ENCODE data around the gene MTHFR. TPM values are rescaled to one million over a fixed set of nuclear protein-coding genes. Genes with fewer than 3 reads are reported as not detected.

The MTHFR gene
- total RNA-seq, 1 experiment from 2014 or later = 18.2 TPM

- no peaks in the 10 kb centered on the region for H3K79me1 ChIP-seq (ENCODE audit: insufficient read depth, low read depth, low read length, poor library complexity, severe bottlenecking)
- H3K23ac ChIP-seq (ENCODE audit: insufficient read length, low read depth, low read length) = no peak overlapping the region
- H4K5ac ChIP-seq (ENCODE audit: insufficient read length, low read depth, low read length) = no peak overlapping the region
- no peak overlapping the region for H3K4me2 ChIP-seq (ENCODE audit: insufficient read depth, insufficient read length, low read length)
- no peak for DNase-seq
- WGBS (ENCODE audit: extremely low coverage, insufficient read length, low lambda C conversion rate) = no CpG with 5 or more reads among the region's 17 CpGs
- no peak overlapping the region for H2AK5ac ChIP-seq (ENCODE audit: insufficient read length, low read length)
- no peak overlapping the region for H2BK15ac ChIP-seq (ENCODE audit: low read depth, low read length)
- Mint-ChIP-seq H3K27me3 (ENCODE audit: low read depth) (no peaks in the 10 kb centered on the region), H3K4me1 (no peaks in the 10 kb centered on the region), H3K27ac (no peak overlapping the region), H3K36me3 (ENCODE audit: insufficient read depth in 1 of 3, low read depth in 3 of 3) (peaks cover 20 to 91% (median 77%) of the 10 kb centered on the region in 3 experiments; a peak in 6 of 7 replicates), H3K4me3 (no peak overlapping the region), H3K9me3 (no peaks in the 10 kb centered on the region)
- H2BK12ac ChIP-seq (ENCODE audit: insufficient read length, low read depth, low read length) = no peak overlapping the region
- no peak overlapping the region for H2AFZ ChIP-seq (ENCODE audit: low read length)
- no peaks in the 10 kb centered on the region for H3K23me2 ChIP-seq (ENCODE audit: insufficient read length, low read depth, low read length, poor library complexity, severe bottlenecking)
- no peak overlapping the region for H3K9ac ChIP-seq (ENCODE audit: extremely low read depth, insufficient read length, low read length)
- no peak overlapping the region for H3T11ph ChIP-seq (ENCODE audit: low read length)
- H4K20me1 ChIP-seq (ENCODE audit: control insufficient read depth, insufficient read depth, insufficient read length) = no peaks in the 10 kb centered on the region
- no peak overlapping the region for H4K91ac ChIP-seq (ENCODE audit: insufficient read length, low read depth, low read length)
- no peak overlapping the region for H3K56ac ChIP-seq (ENCODE audit: insufficient read length, low read depth, low read length)
- H3K27ac ChIP-seq (ENCODE audit: insufficient read length, low read depth, low read length) = no peak overlapping the region
- no peak overlapping the region for H3K18ac ChIP-seq (ENCODE audit: insufficient read length, low read depth, low read length)
- H3K27me3 ChIP-seq (ENCODE audit: insufficient read depth, low read length) = no peaks in the 10 kb centered on the region
- no peak overlapping the region for H3K4ac ChIP-seq (ENCODE audit: low read depth, low read length)
- H2BK20ac ChIP-seq (ENCODE audit: low read depth, low read length, poor library complexity, severe bottlenecking) = no peak overlapping the region
- no peaks in the 10 kb centered on the region for H3K9me3 ChIP-seq (ENCODE audit: control insufficient read depth, low read depth, low read length)
- H4K8ac ChIP-seq (replicated peaks; ENCODE audit: insufficient read length, low read depth, low read length) = no peak overlapping the region
- H3K14ac ChIP-seq (ENCODE audit: insufficient read depth, low read length) = no peak overlapping the region
- no peaks in the 10 kb centered on the region for H3K4me1 ChIP-seq (ENCODE audit: insufficient read depth, low read length)
- no peak for TF ChIP-seq CTCF (conservative IDR thresholded peaks at IDR 0.05)
- no peak overlapping the region for H2BK5ac ChIP-seq (ENCODE audit: insufficient read length, low read length)
- no peaks in the 10 kb centered on the region for H3K79me2 ChIP-seq (ENCODE audit: insufficient read depth, low read length)
- no peak overlapping the region for H2BK120ac ChIP-seq (ENCODE audit: low read depth, low read length, poor library complexity, severe bottlenecking)
Observed at GRCh38 chr1:11841245-11842153, 35.7 kb upstream of the MTHFR start.
